ENCODE measurements around the gene TRAK1.

TRAK1 gene

DNA sequence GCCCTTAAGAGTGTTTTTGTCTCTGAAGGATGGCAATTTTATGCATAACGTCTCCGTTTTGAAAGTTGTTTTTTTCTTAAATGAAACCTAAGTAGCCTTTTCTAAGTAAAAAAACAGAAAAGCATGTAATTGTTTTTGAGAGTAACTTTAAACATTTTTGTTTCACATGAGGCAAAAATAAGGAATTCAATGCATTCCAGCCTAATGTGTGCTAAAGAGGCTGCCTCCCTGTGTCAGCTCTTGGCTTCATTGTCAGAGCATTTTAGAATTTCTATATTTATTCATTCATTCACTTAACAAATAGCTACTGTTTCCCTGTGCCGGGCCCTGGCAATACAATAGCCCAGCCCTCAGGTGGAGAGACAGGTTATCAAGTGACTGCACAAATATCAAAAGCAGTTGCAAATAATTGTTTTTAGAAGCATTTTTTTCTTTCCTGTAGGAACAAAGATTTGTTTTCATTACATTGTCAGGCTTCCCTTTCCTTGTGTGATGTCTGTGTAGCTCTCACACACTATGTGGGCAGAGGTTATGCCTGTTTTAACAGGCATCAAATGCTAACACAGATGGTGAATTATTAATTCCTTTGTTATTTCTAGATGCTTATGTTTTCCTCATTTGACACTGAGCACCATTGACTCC is 93.0 kb downstream of the TRAK1 start:
- DNase-seq = peak in 1 of 2 experiments; percentile 32

GRCh38 chr3:42184651-42185443 is 93.7 kb downstream of the TRAK1 start:
- DNase-seq = no peak

GRCh38 chr3:42187936-42188335 is 96.8 kb downstream of the TRAK1 start:
- no peak for DNase-seq

GRCh38 chr3:42188376-42188775 is 97.2 kb downstream of the TRAK1 start:
- no peak for DNase-seq

DNA sequence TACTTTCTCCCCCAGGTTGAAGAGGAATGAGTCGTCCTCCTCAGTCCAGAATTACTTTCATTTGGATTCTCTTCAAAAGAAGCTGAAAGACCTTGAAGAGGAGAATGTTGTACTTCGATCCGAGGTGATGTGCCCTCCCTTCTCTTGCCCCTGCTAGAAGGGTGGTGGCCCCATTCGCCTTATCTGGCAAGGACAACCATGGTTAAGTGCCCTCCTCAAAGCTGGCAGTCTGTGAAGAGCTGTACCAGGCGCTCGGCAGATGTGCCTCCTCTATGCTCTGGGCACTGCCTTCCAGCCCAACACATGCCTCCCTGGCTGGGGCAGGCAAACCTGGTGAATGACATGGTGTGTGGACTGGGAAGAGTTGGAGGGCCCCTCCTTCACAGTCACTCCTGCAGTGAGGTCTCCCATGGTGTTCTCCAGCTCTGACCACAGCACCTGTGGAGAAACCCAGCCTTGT is 97.9 kb downstream of the TRAK1 start:
- no peak for DNase-seq

DNA sequence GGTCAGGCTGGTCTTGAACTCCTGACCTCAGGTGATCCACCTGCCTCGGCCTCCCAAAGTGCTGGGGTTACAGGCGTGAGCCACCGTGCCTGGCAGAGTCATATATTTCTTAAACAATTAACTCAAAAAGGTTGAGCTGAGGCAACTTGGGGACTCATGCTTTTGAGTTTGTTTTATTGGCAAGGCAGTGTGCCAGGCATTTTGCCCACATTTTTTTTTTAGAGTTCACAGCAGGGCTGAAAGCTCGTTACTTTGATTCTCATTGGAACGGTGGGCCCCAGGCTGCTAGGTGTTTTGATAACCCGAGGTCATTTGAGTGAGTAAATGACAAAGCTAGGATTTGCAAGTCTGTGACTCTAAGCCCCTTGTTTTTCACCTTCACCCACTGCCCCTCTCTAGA is 98.6 kb downstream of the TRAK1 start:
- no peak for DNase-seq

- DNase-seq = peak; percentile 68 to 87
These were observed 99.7 kb downstream of the TRAK1 start for GRCh38 chr3:42190701-42191442.

- no peak for DNase-seq
These were observed 100.2 kb downstream of the TRAK1 start for GRCh38 chr3:42191443-42191747.

DNA sequence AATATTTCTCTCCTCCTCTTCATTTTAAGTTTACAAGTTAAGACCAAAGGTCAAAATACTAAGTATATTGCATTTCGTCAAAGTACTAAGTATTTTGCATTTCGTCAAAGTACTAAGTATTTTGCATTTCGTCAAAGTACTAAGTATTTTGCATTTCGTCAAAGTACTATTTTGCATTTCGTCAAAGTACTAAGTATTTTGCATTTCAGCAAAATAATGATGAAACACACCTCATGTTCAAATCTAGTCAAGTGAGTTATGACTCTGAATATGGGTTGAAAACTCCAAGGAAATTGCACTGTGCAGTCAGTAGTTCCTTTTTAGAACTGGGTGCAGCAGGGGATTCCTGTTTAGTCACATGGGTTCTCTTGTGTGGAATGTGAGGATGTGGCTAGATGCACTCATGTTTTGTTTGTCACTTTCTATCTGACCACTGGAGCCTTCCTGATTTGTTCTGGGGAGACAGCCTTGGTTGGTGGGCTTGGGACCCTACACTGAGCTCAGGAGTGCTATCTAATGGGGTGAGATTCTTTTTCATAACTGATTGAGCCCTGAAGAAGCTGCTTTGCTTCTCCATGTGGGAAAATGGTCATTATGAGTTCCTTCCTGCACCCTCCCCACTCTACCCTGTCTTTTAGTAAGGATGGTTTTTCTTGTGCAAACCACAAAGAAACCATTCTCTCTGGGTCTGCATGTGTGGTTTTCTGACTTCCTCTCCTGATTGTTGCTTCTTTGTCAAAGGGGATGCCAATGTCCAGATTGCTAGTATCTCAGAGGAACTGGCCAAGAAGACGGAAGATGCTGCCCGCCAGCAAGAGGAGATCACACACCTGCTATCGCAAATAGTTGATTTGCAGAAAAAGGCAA is 101.4 kb downstream of the TRAK1 start:
- DNase-seq = peak in 1 of 2 experiments; percentile 26

DNA sequence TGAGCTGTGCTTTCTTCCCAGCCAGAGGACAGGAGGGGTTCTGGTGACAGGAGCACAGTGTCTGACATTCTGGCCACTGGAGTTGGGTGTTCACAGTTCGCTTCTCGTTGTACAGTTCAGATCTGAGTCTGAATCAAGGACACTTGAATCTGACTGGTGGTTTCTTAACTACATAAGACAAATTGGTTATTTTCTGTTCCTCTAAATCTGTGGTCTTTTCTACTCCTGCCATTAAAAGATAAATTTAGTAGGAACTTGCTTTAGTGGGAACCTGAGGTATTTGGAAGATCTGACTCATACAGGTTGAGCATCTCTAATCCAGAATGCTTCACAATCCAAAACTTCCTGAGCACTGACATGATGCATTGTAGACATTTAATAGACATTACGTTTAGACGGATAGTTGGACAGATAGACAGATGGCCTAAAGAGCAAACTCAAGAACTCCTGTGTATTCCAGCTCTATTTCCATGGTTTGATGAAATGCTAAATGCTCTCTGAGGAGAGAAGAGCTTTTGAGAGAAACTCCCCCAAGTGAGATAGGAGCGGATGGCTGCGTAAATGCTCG is 103.9 kb downstream of the TRAK1 start:
- DNase-seq = no peak

DNA sequence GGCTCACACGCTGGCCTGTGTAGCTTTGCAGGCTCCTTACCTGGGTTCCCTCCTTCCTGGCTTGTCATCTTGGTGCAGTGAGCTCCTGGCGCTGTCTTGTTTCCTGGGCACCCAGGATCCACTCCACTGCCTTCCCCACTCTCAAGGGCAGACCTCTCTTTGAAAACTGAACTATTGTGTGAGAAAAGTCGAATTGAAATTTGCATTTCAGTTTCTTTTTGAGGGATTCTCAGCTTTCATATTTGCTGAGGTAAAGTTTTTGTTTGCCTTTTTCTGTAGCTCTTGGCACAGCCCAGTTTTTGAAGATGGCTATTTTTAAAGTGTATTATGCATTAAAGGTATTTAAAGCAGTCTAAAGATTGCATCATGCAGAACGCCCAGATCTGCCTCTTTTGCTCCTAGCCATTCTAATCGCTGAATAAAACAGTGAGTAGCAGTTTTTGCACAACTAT is 104.7 kb downstream of the TRAK1 start:
- DNase-seq = peak; percentile 38 to 62

- DNase-seq = no peak
These were observed 107.6 kb downstream of the TRAK1 start for GRCh38 chr3:42198709-42199108.

GRCh38 chr3:42202217-42202865 is 111.2 kb downstream of the TRAK1 start:
- no peak for DNase-seq

- DNase-seq = no peak
These were observed 113.9 kb downstream of the TRAK1 start for GRCh38 chr3:42204867-42205599.

GRCh38 chr3:42205800-42206514 is 114.8 kb downstream of the TRAK1 start:
- DNase-seq = no peak

DNA sequence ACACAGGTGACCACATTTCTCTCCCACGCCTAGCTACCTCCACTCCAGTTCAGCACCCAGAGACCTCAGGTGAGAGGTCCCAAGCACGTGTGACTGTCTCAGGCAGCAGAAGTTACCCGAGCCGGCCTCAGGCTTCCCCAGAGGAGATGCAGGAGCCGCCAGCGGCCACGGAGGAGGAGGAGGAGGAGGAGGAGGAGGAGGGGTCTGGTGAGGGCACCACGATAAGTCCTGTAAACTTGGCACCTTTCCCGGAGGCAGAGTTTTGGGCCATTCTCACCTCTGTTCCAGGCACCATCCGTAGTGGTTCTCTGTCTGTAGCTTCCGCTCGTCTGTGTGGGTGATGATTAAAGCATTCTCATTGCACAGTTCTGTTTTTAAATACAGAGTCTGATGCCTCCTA is 118.8 kb downstream of the TRAK1 start:
- no peak for DNase-seq

GRCh38 chr3:42210726-42211125 is 119.6 kb downstream of the TRAK1 start:
- DNase-seq = no peak

DNA sequence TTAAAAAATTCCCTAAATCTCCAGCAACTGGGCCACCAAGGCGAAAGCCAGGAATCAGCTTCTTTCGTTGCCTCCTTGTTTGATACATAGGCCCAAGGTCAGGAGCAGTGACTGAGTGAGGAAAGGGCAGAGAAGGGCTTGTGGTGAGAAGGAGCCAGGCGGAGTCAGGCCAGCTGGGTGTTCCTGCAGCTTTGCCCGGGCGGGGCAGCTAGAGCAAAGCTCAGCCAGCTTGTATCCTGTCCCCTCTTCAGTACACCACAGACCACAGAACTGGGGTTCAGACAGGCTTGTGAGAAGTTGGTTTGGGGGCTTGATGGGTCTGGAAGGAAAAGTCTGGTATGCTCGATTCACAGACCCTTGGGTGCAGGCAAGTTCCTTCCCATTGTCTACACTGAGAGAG is 122.3 kb downstream of the TRAK1 start:
- DNase-seq = no peak

- DNase-seq = no peak
These were observed 122.9 kb downstream of the TRAK1 start for GRCh38 chr3:42214064-42214463.

- DNase-seq = no peak
These were observed 123.6 kb downstream of the TRAK1 start for GRCh38 chr3:42214565-42215283.
